Stimulated activated CD4-positive, alpha-beta T cell treated with anti-CD3 and anti-CD28 coated beads, Interleukin-15, amount 100 ng/mL, for 24 hours (primary cell): ENCODE measurements around the gene FGF14.
"Not testable (repeated sequence)": the region's sequence is repeated elsewhere in the genome, so short reads cannot be mapped to it uniquely, and the experiment has no call there.

Source experiments
- DNase-seq: peaks from one replicate; pipeline ENCODE4 v3.0.0-alpha.2; 2020

Gene FGF14

DNA sequence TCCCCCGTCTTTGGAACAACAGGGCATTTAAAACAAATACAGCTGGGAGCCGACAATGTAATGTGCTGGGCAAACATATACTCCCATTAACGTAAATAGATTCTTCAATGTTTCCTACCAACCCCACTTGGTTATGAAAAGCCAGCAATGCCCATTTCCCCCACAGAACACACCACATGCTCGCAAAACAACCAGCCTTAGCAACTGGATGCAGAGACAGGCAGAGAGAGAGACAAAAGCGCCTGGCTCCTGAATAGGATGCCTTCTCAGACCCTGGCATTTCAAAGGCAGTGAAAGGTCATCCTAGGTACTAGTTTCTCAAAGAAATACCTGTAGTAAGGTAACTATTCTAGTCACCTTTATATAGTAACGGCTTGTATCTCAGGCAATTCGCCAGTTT, 486.5 kb downstream of the FGF14 start:
- no peak for DNase-seq

DNA sequence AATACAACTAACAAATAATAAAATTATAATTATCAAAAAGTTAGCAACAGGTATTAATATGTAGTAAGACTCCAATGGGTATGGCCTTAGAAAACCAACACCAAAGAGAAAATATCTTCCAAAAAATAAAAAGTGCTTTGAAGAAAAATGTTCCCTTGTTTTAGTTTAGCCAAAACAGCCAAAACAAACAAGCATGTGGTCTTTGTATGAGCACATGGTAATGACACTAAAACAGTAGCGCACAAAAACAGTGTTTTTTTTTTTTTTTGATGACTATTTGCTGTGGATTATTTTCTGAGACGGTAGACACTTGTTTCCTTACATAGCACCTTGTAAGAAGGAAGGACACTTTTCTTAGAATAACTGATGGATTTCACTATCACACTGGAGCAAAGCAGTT, 490.1 kb downstream of the FGF14 start:
- no peak for DNase-seq

DNA sequence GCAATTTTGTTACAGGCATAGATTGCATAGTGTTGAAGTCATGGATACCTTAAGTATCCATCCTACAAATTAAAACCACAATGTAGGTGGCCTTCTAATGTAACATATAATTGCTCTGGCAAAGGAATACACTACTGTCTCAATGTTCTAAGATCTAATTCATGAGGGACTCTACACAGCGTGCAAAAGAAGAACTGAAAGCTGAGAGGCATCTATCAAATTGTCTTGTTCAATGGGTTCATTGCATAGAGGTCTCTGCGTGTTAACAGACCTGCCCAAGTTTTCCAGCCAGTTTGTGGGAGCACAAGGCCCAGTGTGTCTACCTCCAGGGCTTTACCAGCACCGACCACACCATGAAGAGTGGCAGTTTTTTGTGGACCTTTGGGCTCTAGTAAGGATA, 498.0 kb downstream of the FGF14 start:
- DNase-seq = no peak

DNA sequence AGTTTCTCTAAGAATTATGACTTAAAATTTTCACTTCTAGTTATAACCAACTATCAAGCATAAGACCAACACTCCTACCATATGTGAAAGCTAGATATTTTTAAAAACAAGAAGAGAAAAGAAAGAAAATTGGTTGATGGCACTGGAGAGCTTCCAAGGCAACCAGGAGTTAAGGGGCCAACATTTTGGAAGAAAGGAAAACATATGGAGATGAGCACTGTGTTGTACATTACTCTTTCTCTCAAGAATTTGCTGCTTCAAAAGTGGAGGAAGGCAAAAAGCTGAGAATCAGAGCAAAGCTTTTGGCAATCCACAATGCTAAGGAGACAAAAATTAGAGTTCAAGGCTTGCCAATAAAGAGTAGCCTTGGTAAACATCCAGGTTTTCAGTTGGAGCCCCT, 503.2 kb downstream of the FGF14 start:
- no peak for DNase-seq

DNA sequence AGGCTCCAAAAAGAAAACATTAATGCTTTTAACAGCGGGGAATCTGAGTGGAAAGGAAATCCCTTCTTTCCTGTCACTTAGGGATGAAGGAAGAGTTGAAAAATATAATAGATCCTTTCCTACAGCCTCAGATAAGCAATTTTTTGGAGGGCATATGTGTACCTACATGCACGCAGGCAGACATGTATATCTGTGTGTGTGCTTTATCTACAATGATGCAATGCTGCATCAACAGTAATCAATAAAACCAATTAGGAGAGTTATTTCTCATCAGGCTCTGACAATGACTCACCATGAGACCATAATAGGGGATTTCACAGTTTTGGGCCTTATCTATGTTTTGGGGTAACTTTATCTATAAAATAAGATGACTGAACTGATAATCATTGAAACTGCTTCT, 505.3 kb downstream of the FGF14 start:
- DNase-seq = no peak

DNA sequence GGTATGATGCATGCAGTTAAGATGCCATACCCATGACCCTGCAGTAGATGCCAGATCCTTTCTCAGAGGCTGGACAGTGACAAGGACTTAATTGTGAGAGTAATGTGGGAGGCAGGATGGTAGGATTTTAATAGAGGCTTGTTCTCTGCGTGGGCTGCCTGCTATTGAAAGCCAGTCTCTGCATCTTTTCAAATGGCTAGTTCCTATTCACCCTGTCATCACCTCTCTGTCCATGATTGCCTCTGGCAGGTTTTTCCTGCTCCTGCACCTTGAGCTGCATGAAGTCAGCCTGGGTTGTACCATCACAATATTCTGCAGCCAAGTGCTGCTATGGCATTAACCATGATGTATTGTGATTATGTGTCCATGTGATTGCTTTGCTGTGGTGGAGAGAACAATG, 508.8 kb downstream of the FGF14 start:
- DNase-seq = no peak

DNA sequence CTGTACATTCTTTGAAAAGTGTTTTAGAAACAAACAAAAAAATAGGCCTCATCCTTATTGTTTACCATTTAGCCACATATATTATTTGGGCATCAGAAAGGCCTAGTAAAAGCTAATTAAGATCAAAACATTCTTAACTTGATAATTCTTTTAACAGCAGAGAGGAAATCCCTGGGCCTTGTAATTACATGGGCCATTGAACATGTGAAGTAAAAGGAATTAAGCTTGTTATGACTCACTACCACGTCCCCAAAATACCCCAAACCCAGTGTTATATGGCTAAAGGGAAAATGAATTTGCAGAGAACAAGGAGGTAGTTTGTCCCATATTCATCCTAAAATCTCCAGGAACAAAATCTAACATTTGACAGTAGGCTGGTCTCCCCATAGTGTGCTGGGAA, 509.6 kb downstream of the FGF14 start:
- no peak for DNase-seq

DNA sequence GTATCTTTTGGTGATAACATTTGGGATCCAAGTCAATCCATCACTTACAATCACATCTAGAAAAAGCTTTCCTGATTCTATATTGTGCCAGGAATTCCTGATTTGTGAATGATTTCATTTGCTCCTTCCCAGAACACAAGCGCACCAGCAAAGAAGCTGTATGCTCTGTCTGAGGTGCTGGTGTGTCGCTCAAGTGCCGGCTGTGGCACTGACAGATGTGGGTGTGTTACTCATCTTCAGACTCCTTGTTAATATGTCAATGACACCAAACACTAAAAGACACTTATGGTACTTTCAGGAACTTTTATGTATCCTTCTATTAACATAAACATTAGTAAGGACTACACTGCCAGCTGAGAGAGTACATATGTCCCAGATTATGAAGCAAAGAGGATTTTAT, 520.3 kb downstream of the FGF14 start:
- no peak for DNase-seq

DNA sequence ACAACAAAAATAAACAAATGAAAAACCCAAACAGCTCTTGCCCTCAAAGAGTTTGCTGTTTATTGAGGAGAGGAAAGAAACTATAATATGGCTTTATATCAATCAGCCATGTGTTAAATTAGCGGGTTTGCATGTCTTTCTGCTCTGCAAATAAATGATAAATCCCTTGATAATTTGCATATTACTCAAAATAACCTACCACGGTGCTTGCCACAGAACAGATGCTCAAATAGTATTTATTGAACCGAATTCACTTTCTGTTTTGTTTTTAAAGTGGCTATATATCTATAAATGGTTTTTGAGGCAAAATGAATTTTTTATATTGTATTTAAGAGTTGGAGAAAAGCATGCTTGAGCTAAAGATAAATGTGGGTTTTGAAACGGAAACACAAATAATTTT, 521.3 kb downstream of the FGF14 start:
- DNase-seq = no peak

DNA sequence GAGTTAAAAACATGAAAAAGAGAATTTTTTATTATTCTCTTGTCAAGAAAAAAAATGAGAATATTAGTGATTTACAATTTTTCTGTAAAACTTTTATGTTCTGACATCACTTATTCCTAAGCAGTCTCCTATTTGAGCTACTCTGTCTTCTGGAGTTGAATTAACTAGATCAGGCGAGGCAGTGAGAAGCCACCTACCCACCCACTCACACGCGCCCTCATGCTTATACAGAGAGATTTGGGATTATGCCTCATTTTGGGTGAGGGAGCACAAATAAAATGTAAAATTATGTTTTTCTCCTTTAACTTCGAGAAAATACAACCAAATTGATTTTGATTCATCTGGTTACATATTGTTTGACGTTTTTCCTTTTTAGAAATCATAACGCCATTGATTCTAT, 524.9 kb downstream of the FGF14 start:
- no peak for DNase-seq

DNA sequence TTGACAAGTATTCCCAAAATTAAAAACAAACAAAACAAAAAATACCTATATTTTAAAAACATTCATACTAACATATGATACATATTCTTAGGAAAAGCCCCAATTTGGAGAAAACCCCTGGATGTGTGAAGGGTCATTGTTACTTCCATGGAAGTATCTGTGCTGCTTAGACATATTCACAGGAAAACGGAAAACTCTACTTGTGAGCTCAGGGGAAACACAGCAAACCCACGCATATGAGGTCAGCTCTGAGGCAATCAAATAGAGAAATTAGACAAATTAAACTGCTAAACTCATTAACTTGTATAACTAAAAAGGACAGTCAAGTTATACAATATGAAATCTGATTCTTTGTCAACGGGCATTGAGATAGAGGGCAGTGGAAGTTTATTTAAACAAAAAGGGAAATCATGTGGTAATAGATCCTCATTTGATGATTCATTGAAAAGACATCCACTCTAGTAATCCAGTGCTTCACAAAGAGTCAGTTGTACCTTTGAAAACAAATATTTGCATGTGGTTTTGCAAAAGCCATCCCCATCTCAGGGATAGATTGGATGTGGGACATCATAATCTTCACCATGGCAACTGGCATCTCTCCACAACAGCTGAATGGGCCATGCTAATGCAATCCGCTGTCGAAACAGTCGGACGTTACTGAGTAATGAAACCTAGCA, 526.0 kb downstream of the FGF14 start:
- no peak for DNase-seq

DNA sequence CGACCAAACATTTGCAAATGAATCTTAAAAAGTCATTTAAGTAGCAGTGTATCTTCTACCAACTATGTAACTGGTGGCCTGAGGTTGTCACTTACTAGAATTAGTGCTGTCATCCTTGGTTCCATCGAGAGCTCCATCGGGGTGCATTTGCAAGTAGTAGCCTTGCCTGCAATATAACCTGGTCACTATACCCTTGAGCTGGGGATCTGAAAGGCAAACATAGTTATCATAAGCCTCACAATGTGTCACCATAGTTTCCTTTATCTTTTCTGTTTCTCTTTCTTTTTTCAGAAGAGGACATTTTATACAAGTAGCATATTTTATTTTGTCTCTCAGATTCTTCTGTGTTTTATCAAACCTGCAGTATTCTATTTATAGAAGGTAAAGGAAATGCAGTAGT, 526.8 kb downstream of the FGF14 start:
- DNase-seq = no peak

DNA sequence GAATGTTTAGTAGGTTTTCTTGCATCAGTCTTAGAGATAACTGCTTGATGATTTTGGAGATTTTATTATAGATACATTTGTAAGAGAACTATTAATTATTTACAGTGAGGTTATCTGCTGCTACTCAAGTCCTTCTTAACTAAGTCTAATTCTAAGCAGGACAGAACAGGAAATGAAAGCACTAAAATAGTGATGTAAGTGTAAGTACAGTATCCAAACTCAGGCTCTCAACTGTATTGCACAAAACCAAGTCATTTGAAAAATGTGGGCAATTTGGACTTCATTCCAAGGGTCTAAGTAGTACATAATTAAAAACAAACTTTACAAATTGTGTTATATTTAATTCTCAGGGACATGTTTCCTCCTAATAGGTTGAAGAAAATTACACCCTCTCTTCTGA, 532.3 kb downstream of the FGF14 start:
- no peak for DNase-seq

DNA sequence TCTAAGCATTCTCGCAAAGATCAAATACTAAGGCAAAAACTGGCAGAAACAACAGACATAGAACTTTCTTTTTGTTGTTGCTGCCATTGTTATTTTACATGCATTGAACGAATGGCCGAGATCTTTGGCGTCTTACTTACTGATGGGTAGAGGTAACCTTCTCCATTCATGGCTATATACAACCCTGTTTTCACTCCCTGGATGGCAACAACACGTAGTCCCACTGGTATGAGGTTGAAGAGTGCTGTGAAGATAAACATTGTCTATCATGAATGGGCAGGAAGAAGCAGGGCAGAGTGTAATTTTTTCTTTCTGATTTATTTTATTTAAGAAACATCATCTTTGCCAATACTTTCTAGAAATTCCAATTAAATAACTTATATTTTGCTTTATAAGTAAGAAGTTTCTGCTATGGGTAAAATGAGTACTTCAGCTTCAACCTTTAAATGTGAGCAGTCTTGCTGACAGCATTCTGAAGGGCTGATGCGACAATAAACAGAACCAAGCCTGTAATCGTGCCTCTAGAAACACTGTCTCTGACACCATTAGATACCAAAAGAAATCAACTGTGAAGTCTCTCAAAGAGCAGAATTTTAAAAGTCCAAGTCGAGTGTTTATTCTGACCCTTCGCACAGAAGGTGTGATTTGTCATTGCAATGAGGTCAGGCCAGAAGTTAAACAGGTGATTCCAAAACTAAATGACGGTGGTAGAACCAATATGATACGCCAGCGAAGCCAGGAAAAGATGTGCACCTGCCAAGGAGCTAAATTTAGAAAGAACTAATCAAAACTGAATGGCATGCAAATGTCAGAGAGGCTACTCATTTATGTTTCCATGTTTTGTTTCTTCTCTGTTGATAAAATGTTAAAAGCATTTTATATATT, 533.0 kb downstream of the FGF14 start:
- DNase-seq = no peak

DNA sequence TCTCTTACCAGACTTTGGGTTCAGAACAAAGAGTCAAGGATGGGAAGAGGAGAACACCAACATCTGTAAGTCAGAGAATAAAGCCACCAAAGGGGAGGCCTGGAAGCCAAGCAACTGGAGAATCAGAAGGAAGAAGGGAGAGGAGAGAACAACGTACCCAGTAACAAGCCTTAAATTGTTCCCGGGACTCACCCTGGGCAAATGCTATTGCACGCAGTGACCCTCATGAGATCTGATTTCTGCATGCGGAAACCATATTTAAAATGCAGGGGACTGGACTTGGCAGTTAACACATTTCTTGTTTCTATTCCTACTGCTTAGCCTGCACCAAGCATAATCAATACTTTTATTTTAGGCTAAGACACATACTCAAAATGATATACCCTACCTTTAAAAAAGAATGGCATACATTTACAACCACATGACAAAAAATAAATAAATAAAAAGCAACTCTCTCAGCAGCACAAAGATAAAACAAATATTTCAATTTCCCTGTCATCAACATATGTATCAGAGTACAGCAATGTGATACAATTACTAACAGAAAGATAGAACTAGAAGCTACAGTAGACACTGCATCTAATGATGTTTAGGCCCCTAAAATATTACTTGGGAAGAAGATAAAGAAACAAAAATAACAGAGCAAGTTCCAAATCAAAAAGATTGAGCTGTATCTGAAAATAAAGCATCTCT, 534.8 kb downstream of the FGF14 start:
- DNase-seq = no peak

DNA sequence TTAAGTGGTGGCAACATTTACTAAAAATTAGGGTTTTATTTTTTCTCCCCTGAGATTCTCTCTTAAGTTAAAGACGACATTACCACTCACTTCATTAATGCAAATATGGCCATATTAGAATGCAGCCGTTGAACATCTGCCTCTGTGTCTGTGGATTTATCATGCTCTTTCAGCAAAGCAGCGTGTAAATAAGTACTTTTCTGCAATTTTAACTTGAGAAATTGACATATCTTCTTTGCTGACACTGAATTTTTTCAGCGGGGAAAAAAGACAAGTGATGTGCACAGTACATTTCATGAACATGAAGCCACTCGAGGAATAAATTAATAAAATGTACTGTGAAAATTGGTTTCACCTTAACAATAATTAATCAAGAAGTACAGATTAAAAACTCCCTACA, 543.0 kb downstream of the FGF14 start:
- DNase-seq = no peak

DNA sequence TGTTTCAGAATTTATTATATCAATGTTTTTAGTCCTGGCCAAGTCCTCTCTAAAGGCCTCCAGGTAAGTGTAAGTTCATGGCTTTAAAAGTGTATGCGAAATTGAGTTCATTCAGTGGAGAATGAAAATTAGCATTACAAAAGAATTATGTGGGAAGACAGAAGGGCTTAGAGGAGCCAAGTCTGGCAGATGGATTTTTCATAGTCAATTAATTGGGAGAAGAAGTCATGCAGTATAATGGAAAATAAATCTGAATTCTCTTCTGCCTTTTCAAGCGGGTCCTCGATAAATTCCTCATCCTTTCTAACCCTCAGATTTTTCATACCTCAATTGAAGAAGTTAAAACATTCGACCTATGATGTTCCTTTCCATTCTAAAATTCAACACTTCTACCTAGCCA, 555.1 kb downstream of the FGF14 start:
- DNase-seq = no peak

DNA sequence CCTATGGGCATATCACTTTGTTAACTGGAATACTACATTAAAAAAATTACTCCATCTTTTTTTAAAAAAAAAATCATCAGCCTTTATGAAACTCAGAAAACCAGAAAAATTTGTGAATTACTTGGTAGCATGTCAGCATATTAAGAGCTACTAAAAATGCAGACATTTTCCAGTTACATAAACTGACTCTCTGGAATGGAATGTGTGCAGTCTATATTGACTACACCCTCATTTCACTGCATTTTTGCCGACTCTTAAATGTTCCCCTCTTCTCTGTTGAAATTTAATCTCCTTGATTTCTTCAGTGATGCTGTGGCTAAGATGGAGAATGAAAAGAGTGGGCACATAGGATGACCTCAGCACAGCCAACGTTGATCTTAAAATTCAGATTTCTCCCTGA, 555.6 kb downstream of the FGF14 start:
- no peak for DNase-seq

DNA sequence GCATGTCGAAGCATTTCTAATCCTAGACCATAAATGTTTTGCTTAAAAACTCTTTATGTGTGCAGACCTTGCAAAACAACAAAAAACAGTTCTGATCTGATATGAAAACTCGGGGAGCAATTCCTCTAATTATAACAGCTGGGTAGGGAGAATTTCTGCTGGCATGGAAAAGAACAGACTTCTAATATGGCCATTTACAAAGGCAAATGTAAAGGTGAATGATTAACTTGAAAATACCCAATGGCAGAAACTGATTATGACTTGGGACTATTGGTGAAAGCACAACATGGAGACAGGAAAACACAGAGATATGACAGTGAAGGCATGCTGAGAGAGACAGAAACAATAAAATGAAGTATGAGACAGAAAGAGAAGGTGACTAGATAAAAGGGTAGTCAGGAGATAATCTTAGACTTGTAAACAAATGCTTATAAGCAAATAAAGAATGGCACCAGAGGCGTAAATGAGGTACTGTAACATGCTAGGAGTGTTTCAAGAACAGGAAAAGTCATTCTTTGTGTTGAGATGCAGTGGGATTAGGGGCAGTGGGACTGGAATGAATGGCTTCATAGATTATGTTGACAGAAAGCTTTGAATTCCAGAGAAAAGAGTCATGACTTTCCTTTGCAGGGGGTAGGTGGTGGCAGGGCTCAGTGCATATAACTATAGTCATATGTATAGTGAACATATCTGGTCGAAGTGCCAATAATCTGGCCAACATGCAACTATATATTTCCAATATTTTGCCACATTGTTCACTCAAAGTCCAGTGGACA, 556.4 kb downstream of the FGF14 start:
- no peak for DNase-seq

DNA sequence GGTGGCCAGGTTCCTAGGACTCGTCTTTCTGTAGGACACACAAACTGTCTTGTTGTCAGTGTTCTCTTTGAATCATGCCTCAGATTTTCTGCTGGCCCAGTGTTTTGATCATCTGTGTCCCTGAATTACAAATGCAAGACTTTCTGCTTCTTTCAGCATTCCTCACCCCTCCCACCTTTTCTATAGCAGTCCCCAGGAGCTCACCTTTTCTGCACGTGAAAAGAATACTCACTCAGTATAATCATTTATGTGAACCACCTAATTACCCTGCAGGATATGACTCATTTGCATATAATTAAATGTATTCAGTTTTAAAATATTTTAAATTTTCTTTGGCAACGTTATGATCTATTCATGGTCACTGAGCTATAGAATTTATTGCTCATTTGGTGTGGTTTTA, 560.1 kb downstream of the FGF14 start:
- no peak for DNase-seq

DNA sequence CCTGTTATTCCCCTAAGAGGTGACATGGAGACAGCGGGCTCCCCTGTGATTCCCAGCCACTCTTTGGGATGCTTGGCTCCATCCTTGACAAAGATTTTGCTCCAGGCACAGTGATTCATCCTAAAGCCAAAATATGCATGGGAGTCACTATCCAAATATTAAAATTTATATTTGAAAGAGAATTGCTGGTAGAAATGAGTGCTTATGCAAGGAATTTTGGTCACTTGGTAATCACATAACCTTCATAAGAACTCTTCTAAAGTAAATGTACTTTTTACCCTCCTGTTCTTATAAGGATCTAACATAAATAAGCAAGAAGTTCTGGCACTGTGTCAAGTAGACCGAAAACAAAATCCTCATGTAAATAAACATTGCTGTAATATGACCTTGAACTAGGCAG, 563.5 kb downstream of the FGF14 start:
- no peak for DNase-seq

DNA sequence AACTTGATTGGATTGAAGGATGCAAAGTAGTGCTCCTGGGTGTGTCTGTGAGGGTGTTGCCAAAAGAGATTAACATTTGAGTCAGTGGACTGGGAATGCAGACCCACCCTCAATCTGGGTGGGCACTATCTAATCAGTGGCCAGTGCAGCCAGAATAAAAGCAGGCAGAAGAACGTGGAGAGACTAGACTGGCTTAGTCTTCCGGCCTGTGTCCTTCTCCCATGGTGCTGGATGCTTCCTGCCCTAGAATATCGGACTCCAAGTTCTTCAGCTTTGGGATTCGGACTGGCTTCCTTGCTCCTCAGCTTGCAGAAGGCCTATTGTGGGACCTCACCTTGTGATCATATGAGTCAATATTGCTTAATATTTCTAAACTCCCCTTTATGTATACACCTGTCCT, 564.1 kb downstream of the FGF14 start:
- not testable (repeated sequence) for DNase-seq

DNA sequence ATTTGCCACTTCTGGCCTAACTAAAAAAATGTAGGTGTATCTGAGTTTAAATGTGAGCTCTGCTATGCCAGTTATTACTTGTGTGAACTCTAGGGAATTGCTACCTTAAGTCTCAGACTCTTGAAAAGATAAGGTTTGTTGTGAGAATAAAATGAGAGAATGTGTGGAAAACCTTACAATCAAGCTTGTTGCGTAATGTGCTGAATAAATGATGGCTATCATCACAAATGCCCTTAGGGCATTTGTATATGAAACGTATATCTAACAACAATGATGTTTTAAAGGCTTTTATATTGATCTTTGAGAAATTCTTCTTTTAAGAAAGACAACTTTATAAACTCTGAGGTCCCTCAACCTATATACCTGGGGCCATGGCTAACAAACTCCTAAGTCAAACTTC, 564.6 kb downstream of the FGF14 start:
- DNase-seq = no peak
